ENCODE data around the gene CHRND. TPM values are rescaled to one million over a fixed set of nuclear protein-coding genes. Genes with fewer than 3 reads are reported as not detected.
A peak's percentile ranks its signal among the peaks of the same experiment; 100 is the strongest.
"Not testable (repeated sequence)": the region's sequence is repeated elsewhere in the genome, so short reads cannot be mapped to it uniquely, and the experiment has no call there.

CHRND gene
- polyA plus RNA-seq, 1 donor (not counting 4 experiments of a cell fraction or from before 2014, with no cell fraction given) = not detected

- Histone ChIP-seq H2AFZ (ENCODE audit: control insufficient read depth, low read length) (no peak overlapping the region), H3K9me1 (ENCODE audit: control insufficient read depth, extremely low read depth, insufficient read depth, low read length) (no peaks in the 10 kb centered on the region), H3K27me3 (ENCODE audit: control insufficient read depth, extremely low read depth, insufficient read depth, low read length) (no peaks in the 10 kb centered on the region), H3K79me2 (ENCODE audit: control insufficient read depth, insufficient read depth, low read length) (no peaks in the 10 kb centered on the region), H3K27ac (ENCODE audit: control insufficient read depth, insufficient read depth, low read length) (peak overlapping the region; percentile 82), H3K9me3 (ENCODE audit: control insufficient read depth, low read depth, low read length) (no peaks in the 10 kb centered on the region), H3K4me3 (ENCODE audit: control insufficient read depth in 2 of 3, extremely low read depth in 1 of 3, insufficient read depth in 2 of 3, low read depth in 1 of 3, low read length in 3 of 3) (no peak overlapping the region), H3K4me2 (ENCODE audit: control insufficient read depth, extremely low read depth, insufficient read depth, low read depth, low read length) (peak overlapping the region; percentile 49), H3K4me1 (ENCODE audit: control insufficient read depth, extremely low read depth, insufficient read depth, low read length) (peaks cover 16% of the 10 kb centered on the region), H4K20me1 (ENCODE audit: control insufficient read depth, extremely low read depth, insufficient read depth, low read length) (no peaks in the 10 kb centered on the region), H3K36me3 (ENCODE audit: control insufficient read depth in 2 of 2, extremely low read depth in 1 of 2, insufficient read depth in 2 of 2, low read length in 2 of 2) (peaks cover 40 to 41% of the 10 kb centered on the region in 2 experiments), H3K9ac (ENCODE audit: control insufficient read depth, extremely low read depth, insufficient read depth, low read length) (peak overlapping the region; percentile 34)
- TF ChIP-seq EZH2 (IDR thresholded peaks at IDR 0.05; ENCODE audit: low read length) (no peak), CTCF (optimal IDR thresholded peaks at IDR 0.05 in 1 of 3, IDR thresholded peaks at IDR 0.05 in 1 of 3, conservative IDR thresholded peaks at IDR 0.05 in 1 of 3; ENCODE audit: extremely low read depth in 1 of 3, insufficient read depth in 2 of 3, low read length in 3 of 3) (no peak)
- FAIRE-seq = peak; percentile 98
- dilution Hi-C loops (cut with MboI; ENCODE audit: extremely low pct_ligation_motif_present, low sequenced_read_pairs) = no loop called here
- no peak for DNase-seq (ENCODE audit: low read depth, low spot score)
Observed at GRCh38 chr2:232568161-232568560, 42.2 kb downstream of the CHRND start.

- Histone ChIP-seq H3K9me3 (ENCODE audit: control insufficient read depth, low read depth, low read length) (no peaks in the 10 kb centered on the region), H3K4me2 (ENCODE audit: control insufficient read depth, extremely low read depth, insufficient read depth, low read depth, low read length) (no peak overlapping the region), H3K27me3 (ENCODE audit: control insufficient read depth, extremely low read depth, insufficient read depth, low read length) (no peaks in the 10 kb centered on the region), H2AFZ (ENCODE audit: control insufficient read depth, low read length) (no peak overlapping the region), H3K79me2 (ENCODE audit: control insufficient read depth, insufficient read depth, low read length) (no peaks in the 10 kb centered on the region), H3K9me1 (ENCODE audit: control insufficient read depth, extremely low read depth, insufficient read depth, low read length) (no peaks in the 10 kb centered on the region), H3K27ac (ENCODE audit: control insufficient read depth, insufficient read depth, low read length) (no peak overlapping the region), H3K9ac (ENCODE audit: control insufficient read depth, extremely low read depth, insufficient read depth, low read length) (no peak overlapping the region), H3K4me3 (ENCODE audit: control insufficient read depth in 2 of 3, extremely low read depth in 1 of 3, insufficient read depth in 2 of 3, low read depth in 1 of 3, low read length in 3 of 3) (no peak overlapping the region), H4K20me1 (ENCODE audit: control insufficient read depth, extremely low read depth, insufficient read depth, low read length) (no peaks in the 10 kb centered on the region), H3K4me1 (ENCODE audit: control insufficient read depth, extremely low read depth, insufficient read depth, low read length) (peaks cover 16% of the 10 kb centered on the region), H3K36me3 (ENCODE audit: control insufficient read depth in 2 of 2, extremely low read depth in 1 of 2, insufficient read depth in 2 of 2, low read length in 2 of 2) (peaks cover 35 to 37% of the 10 kb centered on the region in 2 experiments)
- TF ChIP-seq CTCF (optimal IDR thresholded peaks at IDR 0.05 in 1 of 3, IDR thresholded peaks at IDR 0.05 in 1 of 3, conservative IDR thresholded peaks at IDR 0.05 in 1 of 3; ENCODE audit: extremely low read depth in 1 of 3, insufficient read depth in 2 of 3, low read length in 3 of 3) (no peak), EZH2 (IDR thresholded peaks at IDR 0.05; ENCODE audit: low read length) (no peak)
- FAIRE-seq (no peak), DNase-seq (ENCODE audit: low read depth, low spot score) (no peak)
- dilution Hi-C loops (cut with MboI; ENCODE audit: extremely low pct_ligation_motif_present, low sequenced_read_pairs) = no loop called here
Observed at GRCh38 chr2:232569541-232569940, 43.6 kb downstream of the CHRND start.

- not testable (repeated sequence) for FAIRE-seq; H3K9ac ChIP-seq (ENCODE audit: control insufficient read depth, extremely low read depth, insufficient read depth, low read length)
- peaks cover 29 to 40% of the 10 kb centered on the region in 2 experiments for H3K36me3 ChIP-seq (ENCODE audit: control insufficient read depth in 2 of 2, extremely low read depth in 1 of 2, insufficient read depth in 2 of 2, low read length in 2 of 2)
Observed at GRCh38 chr2:232570481-232570880, 44.5 kb downstream of the CHRND start.

More at GRCh38 chr2:232570481-232570880, 44.5 kb downstream of the CHRND start:
- H3K4me2 ChIP-seq (ENCODE audit: control insufficient read depth, extremely low read depth, insufficient read depth, low read depth, low read length); H3K27me3 ChIP-seq (ENCODE audit: control insufficient read depth, extremely low read depth, insufficient read depth, low read length); DNase-seq (ENCODE audit: low read depth, low spot score); H4K20me1 ChIP-seq (ENCODE audit: control insufficient read depth, extremely low read depth, insufficient read depth, low read length); dilution Hi-C loops (cut with MboI; ENCODE audit: extremely low pct_ligation_motif_present, low sequenced_read_pairs); H3K4me3 ChIP-seq (ENCODE audit: control insufficient read depth in 2 of 3, extremely low read depth in 1 of 3, insufficient read depth in 2 of 3, low read depth in 1 of 3, low read length in 3 of 3); H2AFZ ChIP-seq (ENCODE audit: control insufficient read depth, low read length); H3K9me3 ChIP-seq (ENCODE audit: control insufficient read depth, low read depth, low read length); H3K27ac ChIP-seq (ENCODE audit: control insufficient read depth, insufficient read depth, low read length); H3K9me1 ChIP-seq (ENCODE audit: control insufficient read depth, extremely low read depth, insufficient read depth, low read length); H3K79me2 ChIP-seq (ENCODE audit: control insufficient read depth, insufficient read depth, low read length): not testable (repeated sequence)
- H3K4me1 ChIP-seq (ENCODE audit: control insufficient read depth, extremely low read depth, insufficient read depth, low read length) = peaks cover 16% of the 10 kb centered on the region

Data from keratinocyte (primary cell).